Effector memory CD4-positive, alpha-beta T cell (primary cell): ENCODE results near the gene UGT1A10.

Source experiments
- DNase-seq, 3 donors: peaks; one replicate each; pipeline ENCODE4 v3.0.0-alpha.2; 2020
- H3K27ac ChIP-seq: 2 replicates; pipeline ENCODE4 v1.7.0; 2013; ENCODE audit warnings: mild to moderate bottlenecking, low read length, moderate library complexity; ENCODE audit not compliant: insufficient read depth, poor library complexity, severe bottlenecking
- H3K27me3 ChIP-seq: replicated peaks from 2 replicates; pipeline ENCODE4 v1.7.0; 2013; ENCODE audit warnings: mild to moderate bottlenecking, low read length; ENCODE audit not compliant: insufficient read depth, control insufficient read depth, poor library complexity, severe bottlenecking
- H3K36me3 ChIP-seq: 2 replicates; pipeline ENCODE4 v1.7.0; 2013; ENCODE audit warnings: mild to moderate bottlenecking, low read length, moderate library complexity; ENCODE audit not compliant: control insufficient read depth, insufficient read depth
- H3K4me1 ChIP-seq: 2 replicates; pipeline ENCODE4 v1.7.0; 2013; ENCODE audit warnings: low read length, mild to moderate bottlenecking; ENCODE audit not compliant: control insufficient read depth, insufficient read depth, poor library complexity, severe bottlenecking
- H3K4me3 ChIP-seq: 2 replicates; pipeline ENCODE4 v1.7.0; 2013; ENCODE audit warnings: low read length, low read depth, mild to moderate bottlenecking; ENCODE audit not compliant: insufficient read depth, poor library complexity, severe bottlenecking
- H3K9me3 ChIP-seq: 2 replicates; pipeline ENCODE4 v1.7.0; 2013; ENCODE audit warnings: mild to moderate bottlenecking, low read length, moderate library complexity; ENCODE audit not compliant: control insufficient read depth

Gene UGT1A10

GRCh38 chr2:233817995-233818638, 181.9 kb downstream of the UGT1A10 start:
- H3K4me1 ChIP-seq, result no peaks in the 10 kb centered on the region
- no peaks in the 10 kb centered on the region for H3K36me3 ChIP-seq
- H3K9me3 ChIP-seq, result no peaks in the 10 kb centered on the region
- no peak overlapping the region for H3K4me3 ChIP-seq
- no peak overlapping the region for H3K27ac ChIP-seq
- DNase-seq, result no peak
- no peaks in the 10 kb centered on the region for H3K27me3 ChIP-seq

- no peak for DNase-seq
- H3K36me3 ChIP-seq, result no peaks in the 10 kb centered on the region
- no peaks in the 10 kb centered on the region for H3K4me1 ChIP-seq
- H3K27ac ChIP-seq, result no peak overlapping the region
- no peak overlapping the region for H3K4me3 ChIP-seq
- H3K27me3 ChIP-seq, result no peaks in the 10 kb centered on the region
- H3K9me3 ChIP-seq, result no peaks in the 10 kb centered on the region
These were observed 182.7 kb downstream of the UGT1A10 start for GRCh38 chr2:233818639-233819621.

GRCh38 chr2:233819884-233820773, 183.9 kb downstream of the UGT1A10 start:
- no peaks in the 10 kb centered on the region for H3K27me3 ChIP-seq
- no peak overlapping the region for H3K27ac ChIP-seq
- H3K36me3 ChIP-seq, result no peaks in the 10 kb centered on the region
- H3K4me1 ChIP-seq, result no peaks in the 10 kb centered on the region
- no peak for DNase-seq
- H3K9me3 ChIP-seq, result no peaks in the 10 kb centered on the region
- H3K4me3 ChIP-seq, result no peak overlapping the region

- H3K4me1 ChIP-seq, result no peaks in the 10 kb centered on the region
- DNase-seq, result no peak
- H3K27me3 ChIP-seq, result no peaks in the 10 kb centered on the region
- H3K4me3 ChIP-seq, result no peak overlapping the region
- no peaks in the 10 kb centered on the region for H3K36me3 ChIP-seq
- no peaks in the 10 kb centered on the region for H3K9me3 ChIP-seq
- no peak overlapping the region for H3K27ac ChIP-seq
These were observed 184.5 kb downstream of the UGT1A10 start for GRCh38 chr2:233820774-233821105.

DNA sequence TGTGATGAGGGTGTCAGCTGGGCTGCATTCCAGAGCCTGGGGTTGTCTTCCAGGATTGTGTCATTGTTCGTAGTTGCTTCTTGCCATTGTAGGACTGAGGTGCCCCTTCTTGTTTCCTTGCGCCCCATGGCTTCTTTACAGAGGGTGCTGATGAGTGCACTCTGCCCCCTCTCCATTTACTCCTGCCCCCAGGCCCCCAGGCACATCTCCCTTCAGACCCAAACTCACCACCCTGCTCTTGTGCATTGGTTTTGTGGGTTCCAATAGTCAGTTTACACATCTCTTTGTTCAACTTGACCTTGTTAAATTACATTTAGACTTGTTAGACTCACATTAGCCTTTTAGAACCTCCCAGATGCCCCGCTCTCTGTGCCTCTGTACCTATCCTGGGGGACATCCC, 184.9 kb downstream of the UGT1A10 start:
- Histone ChIP-seq H3K4me3 (no peak overlapping the region), H3K27ac (no peak overlapping the region), H3K27me3 (no peaks in the 10 kb centered on the region), H3K4me1 (no peaks in the 10 kb centered on the region), H3K36me3 (no peaks in the 10 kb centered on the region), H3K9me3 (no peaks in the 10 kb centered on the region)
- DNase-seq, result no peak

GRCh38 chr2:233821709-233822100, 185.5 kb downstream of the UGT1A10 start:
- H3K4me3 ChIP-seq, result no peak overlapping the region
- no peaks in the 10 kb centered on the region for H3K9me3 ChIP-seq
- no peak overlapping the region for H3K27ac ChIP-seq
- no peaks in the 10 kb centered on the region for H3K36me3 ChIP-seq
- DNase-seq, result no peak
- H3K4me1 ChIP-seq, result no peaks in the 10 kb centered on the region
- no peaks in the 10 kb centered on the region for H3K27me3 ChIP-seq

- H3K27me3 ChIP-seq, result no peaks in the 10 kb centered on the region
- DNase-seq, result no peak
- H3K9me3 ChIP-seq, result no peaks in the 10 kb centered on the region
These were observed 186.0 kb downstream of the UGT1A10 start for GRCh38 chr2:233822101-233822771.

More at GRCh38 chr2:233822101-233822771, 186.0 kb downstream of the UGT1A10 start:
- no peaks in the 10 kb centered on the region for H3K4me1 ChIP-seq
- H3K36me3 ChIP-seq, result no peaks in the 10 kb centered on the region
- no peak overlapping the region for H3K4me3 ChIP-seq
- no peak overlapping the region for H3K27ac ChIP-seq
